Naive thymus-derived CD4-positive, alpha-beta T cell (primary cell): ENCODE data around the gene RAI1. TPM values are rescaled to one million over a fixed set of nuclear protein-coding genes. Genes with fewer than 3 reads are reported as not detected.

Experiments used
- ATAC-seq: fragments of 150-1000 bp; cut with Tn5 transposase; 2 replicates; pipeline ENCODE4 v1.10.0; 2021; ENCODE audit warnings: mild to moderate bottlenecking, moderate library complexity
- CTCF ChIA-PET: fragments of 350-600 bp; sonication (Branson Sonifier 250); formaldehyde crosslinking; loops from one replicate; lab custom pipeline; 2021; ENCODE audit warnings: antibody characterized with exemption; lab: Charles Lee
- POLR2A ChIA-PET: fragments of 350-600 bp; sonication (Branson Sonifier 250); formaldehyde crosslinking; loops from one replicate; lab custom pipeline; 2021; ENCODE audit warnings: antibody characterized with exemption, inconsistent platforms; lab: Charles Lee
- DNase-seq, 9 donors: peaks; one replicate each; pipeline versions ENCODE4 v3.0.0 to v3.0.0-alpha.2; 2020 to 2022; ENCODE audit warnings: mixed read lengths in 1 of 9
- H3K27ac ChIP-seq: one replicate; pipeline ENCODE4 v1.7.0; 2013; ENCODE audit warnings: mild to moderate bottlenecking, low read depth, low read length, moderate library complexity
- H3K27me3 ChIP-seq, 2 donors: one replicate each; pipeline ENCODE4 v1.7.0; 2013; ENCODE audit warnings: low read length in 2 of 2, mild to moderate bottlenecking in 2 of 2, moderate library complexity in 2 of 2; ENCODE audit not compliant: control insufficient read depth in 2 of 2, insufficient read depth in 2 of 2
- H3K36me3 ChIP-seq, 3 experiments: 1 replicate in 2 of 3; 2 replicates in 1 of 3; pipeline ENCODE4 v1.7.0; 2013; ENCODE audit warnings: low read length in 3 of 3, mild to moderate bottlenecking in 3 of 3, moderate library complexity in 1 of 3; ENCODE audit not compliant: insufficient read depth in 3 of 3, control insufficient read depth in 2 of 3
- H3K4me1 ChIP-seq, 2 donors: one replicate each; pipeline ENCODE4 v1.7.0; 2013; ENCODE audit warnings: low read length in 2 of 2, mild to moderate bottlenecking in 2 of 2, moderate library complexity in 1 of 2; ENCODE audit not compliant: control insufficient read depth in 2 of 2, insufficient read depth in 2 of 2
- H3K4me3 ChIP-seq: 2 replicates; pipeline ENCODE4 v1.7.0; 2013; ENCODE audit warnings: mild to moderate bottlenecking, low read length
- H3K9me3 ChIP-seq, 3 experiments: 1 replicate in 2 of 3; 2 replicates in 1 of 3; pipeline ENCODE4 v1.7.0; 2013; ENCODE audit warnings: low read length in 3 of 3; ENCODE audit not compliant: control insufficient read depth in 2 of 3
- H3K27ac Mint-ChIP-seq, 9 donors: one replicate each; pipeline ENCODE4 v1.8.0; 2020 to 2022; ENCODE audit warnings: mixed read lengths in 9 of 9, mild to moderate bottlenecking in 8 of 9, moderate library complexity in 5 of 9, inconsistent platforms in 2 of 9
- H3K27me3 Mint-ChIP-seq, 5 donors: one replicate each; pipeline ENCODE4 v1.8.0; 2021 to 2022; ENCODE audit warnings: mixed read lengths in 5 of 5, mild to moderate bottlenecking in 1 of 5
- H3K36me3 Mint-ChIP-seq, 5 donors: one replicate each; pipeline ENCODE4 v1.8.0; 2020 to 2022; ENCODE audit warnings: mixed read lengths in 5 of 5, mild to moderate bottlenecking in 3 of 5, inconsistent platforms in 1 of 5
- H3K4me1 Mint-ChIP-seq, 7 donors: one replicate each; pipeline ENCODE4 v1.8.0; 2020 to 2022; ENCODE audit warnings: mixed read lengths in 7 of 7, mild to moderate bottlenecking in 3 of 7, inconsistent platforms in 1 of 7
- H3K4me3 Mint-ChIP-seq, 10 donors: one replicate each; pipeline ENCODE4 v1.8.0; 2020 to 2022; ENCODE audit warnings: mild to moderate bottlenecking in 10 of 10, mixed read lengths in 10 of 10, moderate library complexity in 6 of 10, inconsistent platforms in 2 of 10
- H3K9me3 Mint-ChIP-seq, 11 donors: one replicate each; pipeline ENCODE4 v1.8.0; 2020 to 2022; ENCODE audit warnings: mixed read lengths in 11 of 11, mild to moderate bottlenecking in 4 of 11, inconsistent platforms in 1 of 11, moderate library complexity in 1 of 11
- intact Hi-C, 2 donors: fragments of 100-400 bp; cut with micrococcal nuclease; formaldehyde crosslinking; loops; one replicate each; pipeline ENCODE4 v1.15.1; 2023
- polyA plus RNA-seq, 2 donors: library from polyadenylated mRNA; unstranded; fragments of 300-500 nt; fragmentation: Illumina TruSeq; gene quantifications; one replicate each; pipeline ENCODE4 v1.2.3, GENCODE V29; 2021
- total RNA-seq, 6 experiments: library from RNA in 5 of 6; stranded (reverse) in 5 of 6; gene quantifications; 1 replicate in 5 of 6; 2 replicates in 1 of 6; pipeline ENCODE4 v1.2.3 and lab custom pipeline; 2021 to 2026

RAI1 gene
- total and polyA plus RNA-seq, 7 experiments from 2014 or later = 2.0 to 46.2 (median 21.2) TPM

GRCh38 chr17:17844079-17844478 is 162.8 kb downstream of the RAI1 start:
- H3K27ac ChIP-seq = no peak overlapping the region
- peaks cover 0 to 13% (median 0%) of the 10 kb centered on the region in 3 experiments for H3K36me3 ChIP-seq
- ChIA-PET POLR2A (interaction anchor here (0.5 kb wide), 1 partner anchor 93 kb away, joined by 3 read pairs; no protein-coding TSS in a partner anchor), CTCF (no interaction called here)
- Mint-ChIP-seq H3K9me3 (no peaks in the 10 kb centered on the region), H3K27me3 (no peaks in the 10 kb centered on the region), H3K36me3 (peaks cover 0 to 2% (median 0%) of the 10 kb centered on the region in 5 donors), H3K27ac (peak overlapping the region in 2 of 9 donors; percentile 18 to 68), H3K4me1 (peaks cover 21 to 45% (median 42%) of the 10 kb centered on the region in 7 donors), H3K4me3 (no peak overlapping the region)
- H3K27me3 ChIP-seq = no peaks in the 10 kb centered on the region
- no peak for DNase-seq
- H3K4me3 ChIP-seq = no peak overlapping the region
- H3K4me1 ChIP-seq = peaks cover 22 to 32% of the 10 kb centered on the region in 2 donors
- ATAC-seq = no peak
- intact Hi-C loops = loop anchor here in 1 of 2 donors (5.0 kb wide), 1 partner anchor 252 kb away; the partner anchor contains the start of gene PEMT
- H3K9me3 ChIP-seq = no peaks in the 10 kb centered on the region

GRCh38 chr17:17844500-17844899 is 163.2 kb downstream of the RAI1 start:
- intact Hi-C loops = loop anchor here in 1 of 2 donors (5.0 kb wide), 1 partner anchor 252 kb away; the partner anchor contains the start of gene PEMT
- peaks cover 23 to 45% (median 42%) of the 10 kb centered on the region in 7 donors for H3K4me1 Mint-ChIP-seq
- H3K27me3 ChIP-seq = no peaks in the 10 kb centered on the region
- no peak overlapping the region for H3K4me3 ChIP-seq
- no peak for DNase-seq
- CTCF ChIA-PET = no interaction called here
- peaks cover 0 to 13% (median 0%) of the 10 kb centered on the region in 3 experiments for H3K36me3 ChIP-seq
- peaks cover 0 to 2% (median 0%) of the 10 kb centered on the region in 5 donors for H3K36me3 Mint-ChIP-seq
- H3K27ac ChIP-seq = no peak overlapping the region
- no peaks in the 10 kb centered on the region for H3K9me3 Mint-ChIP-seq
- ATAC-seq = no peak
- H3K27me3 Mint-ChIP-seq = no peaks in the 10 kb centered on the region
- peaks cover 23 to 33% of the 10 kb centered on the region in 2 donors for H3K4me1 ChIP-seq
- POLR2A ChIA-PET = interaction anchor here (0.5 kb wide), 1 partner anchor 93 kb away, joined by 3 read pairs; no protein-coding TSS in a partner anchor
- H3K27ac Mint-ChIP-seq = peak overlapping the region in 1 of 9 donors; percentile 68
- H3K9me3 ChIP-seq = no peaks in the 10 kb centered on the region
- no peak overlapping the region for H3K4me3 Mint-ChIP-seq

- Mint-ChIP-seq H3K4me3 (no peak overlapping the region), H3K27ac (peak overlapping the region in 4 of 9 donors; percentile 21 to 95 (median 42)), H3K4me1 (peaks cover 29 to 49% (median 46%) of the 10 kb centered on the region in 7 donors), H3K9me3 (no peaks in the 10 kb centered on the region), H3K27me3 (no peaks in the 10 kb centered on the region), H3K36me3 (peaks cover 0 to 5% (median 0%) of the 10 kb centered on the region in 5 donors)
- peaks cover 28 to 36% of the 10 kb centered on the region in 2 donors for H3K4me1 ChIP-seq
- no peak overlapping the region for H3K4me3 ChIP-seq
- H3K9me3 ChIP-seq = no peaks in the 10 kb centered on the region
- H3K27me3 ChIP-seq = no peaks in the 10 kb centered on the region
- CTCF ChIA-PET = interaction anchor here (0.7 to 1.4 kb wide), 3 partner anchors 11 to 74 kb away, joined by 3 read pairs; no protein-coding TSS in a partner anchor
- ATAC-seq = no peak
- H3K36me3 ChIP-seq = peaks cover 0 to 13% (median 0%) of the 10 kb centered on the region in 3 experiments
- intact Hi-C loops = no loop called here
- POLR2A ChIA-PET = interaction anchor here (6.1 kb wide), 1 partner anchor 8 kb away, joined by 66 read pairs; the partner anchor contains the start of gene SREBF1
- no peak overlapping the region for H3K27ac ChIP-seq
- no peak for DNase-seq
These were observed 164.0 kb downstream of the RAI1 start for GRCh38 chr17:17845046-17845775.

GRCh38 chr17:17846003-17846402 is 164.7 kb downstream of the RAI1 start:
- no peaks in the 10 kb centered on the region for H3K27me3 ChIP-seq
- DNase-seq (no peak), ATAC-seq (no peak)
- peak overlapping the region in 8 of 9 donors; percentile 12 to 96 (median 46) for H3K27ac Mint-ChIP-seq
- peaks cover 35 to 44% of the 10 kb centered on the region in 2 donors for H3K4me1 ChIP-seq
- H3K9me3 Mint-ChIP-seq = no peaks in the 10 kb centered on the region
- H3K36me3 Mint-ChIP-seq = peaks cover 0 to 7% (median 0%) of the 10 kb centered on the region in 5 donors
- H3K9me3 ChIP-seq = no peaks in the 10 kb centered on the region
- intact Hi-C loops = no loop called here
- peak overlapping the region in 1 of 10 donors; percentile 79 for H3K4me3 Mint-ChIP-seq
- CTCF ChIA-PET = interaction anchor here (1.0 to 1.4 kb wide), 3 partner anchors 11 to 33 kb away, joined by 3 read pairs; no protein-coding TSS in a partner anchor
- H3K36me3 ChIP-seq = peaks cover 0 to 13% (median 0%) of the 10 kb centered on the region in 3 experiments
- H3K4me1 Mint-ChIP-seq = peaks cover 34 to 53% (median 50%) of the 10 kb centered on the region in 7 donors
- POLR2A ChIA-PET = interaction anchor here (6.1 kb wide), 1 partner anchor 9 kb away, joined by 66 read pairs; the partner anchor contains the start of gene SREBF1
- H3K27ac ChIP-seq = no peak overlapping the region
- no peaks in the 10 kb centered on the region for H3K27me3 Mint-ChIP-seq
- H3K4me3 ChIP-seq = no peak overlapping the region

GRCh38 chr17:17846645-17847044 is 165.4 kb downstream of the RAI1 start:
- H3K4me3 Mint-ChIP-seq = peak overlapping the region in 2 of 10 donors; percentile 79 to 81
- peaks cover 37 to 57% (median 53%) of the 10 kb centered on the region in 7 donors for H3K4me1 Mint-ChIP-seq
- ATAC-seq (no peak), DNase-seq (no peak)
- Histone ChIP-seq H3K36me3 (peaks cover 0 to 13% (median 0%) of the 10 kb centered on the region in 3 experiments), H3K4me1 (peaks cover 35 to 51% of the 10 kb centered on the region in 2 donors), H3K27me3 (no peaks in the 10 kb centered on the region), H3K27ac (no peak overlapping the region), H3K9me3 (no peaks in the 10 kb centered on the region), H3K4me3 (no peak overlapping the region)
- peaks cover 0 to 7% (median 0%) of the 10 kb centered on the region in 5 donors for H3K36me3 Mint-ChIP-seq
- H3K9me3 Mint-ChIP-seq = no peaks in the 10 kb centered on the region
- intact Hi-C loops = no loop called here
- H3K27me3 Mint-ChIP-seq = no peaks in the 10 kb centered on the region
- ChIA-PET CTCF (interaction anchor here (1.2 to 1.4 kb wide), 2 partner anchors 10 to 33 kb away, joined by 3 read pairs; no protein-coding TSS in a partner anchor), POLR2A (interaction anchor here (6.1 kb wide), 1 partner anchor 10 kb away, joined by 66 read pairs; the partner anchor contains the start of gene SREBF1)
- H3K27ac Mint-ChIP-seq = peak overlapping the region; percentile 31 to 98 (median 73)

GRCh38 chr17:17847118-17847689 is 165.9 kb downstream of the RAI1 start:
- H3K27me3 Mint-ChIP-seq = no peaks in the 10 kb centered on the region
- peaks cover 35 to 56% of the 10 kb centered on the region in 2 donors for H3K4me1 ChIP-seq
- H3K27ac ChIP-seq = no peak overlapping the region
- peaks cover 43 to 62% (median 54%) of the 10 kb centered on the region in 7 donors for H3K4me1 Mint-ChIP-seq
- ChIA-PET POLR2A (interaction anchor here (0.9 to 6.1 kb wide), 3 partner anchors 10 to 21 kb away, joined by 3 to 66 read pairs (median 4); partner anchors contain the start of gene SREBF1), CTCF (interaction anchor here (0.6 to 1.2 kb wide), 2 partner anchors 34 to 164 kb away, joined by 3 read pairs; no protein-coding TSS in a partner anchor)
- H3K9me3 ChIP-seq = no peaks in the 10 kb centered on the region
- H3K4me3 ChIP-seq = no peak overlapping the region
- H3K36me3 Mint-ChIP-seq = peaks cover 0 to 11% (median 0%) of the 10 kb centered on the region in 5 donors
- ATAC-seq (no peak), DNase-seq (no peak)
- peaks cover 0 to 13% (median 0%) of the 10 kb centered on the region in 3 experiments for H3K36me3 ChIP-seq
- peak overlapping the region; percentile 12 to 98 (median 79) for H3K27ac Mint-ChIP-seq
- H3K27me3 ChIP-seq = no peaks in the 10 kb centered on the region
- H3K4me3 Mint-ChIP-seq = peak overlapping the region in 2 of 10 donors; percentile 79 to 81
- intact Hi-C loops = no loop called here
- no peaks in the 10 kb centered on the region for H3K9me3 Mint-ChIP-seq
